Effector memory CD4-positive, alpha-beta T cell (primary cell): ENCODE measurements around the gene WDR70.

Experiments
- DNase-seq, 3 donors: peaks; one replicate each; pipeline ENCODE4 v3.0.0-alpha.2; 2020
- H3K27ac ChIP-seq: 2 replicates; pipeline ENCODE4 v1.7.0; 2013; ENCODE audit warnings: mild to moderate bottlenecking, low read length, moderate library complexity; ENCODE audit not compliant: insufficient read depth, poor library complexity, severe bottlenecking
- H3K27me3 ChIP-seq: replicated peaks from 2 replicates; pipeline ENCODE4 v1.7.0; 2013; ENCODE audit warnings: mild to moderate bottlenecking, low read length; ENCODE audit not compliant: insufficient read depth, control insufficient read depth, poor library complexity, severe bottlenecking
- H3K36me3 ChIP-seq: 2 replicates; pipeline ENCODE4 v1.7.0; 2013; ENCODE audit warnings: mild to moderate bottlenecking, low read length, moderate library complexity; ENCODE audit not compliant: control insufficient read depth, insufficient read depth
- H3K4me1 ChIP-seq: 2 replicates; pipeline ENCODE4 v1.7.0; 2013; ENCODE audit warnings: low read length, mild to moderate bottlenecking; ENCODE audit not compliant: control insufficient read depth, insufficient read depth, poor library complexity, severe bottlenecking
- H3K4me3 ChIP-seq: 2 replicates; pipeline ENCODE4 v1.7.0; 2013; ENCODE audit warnings: low read length, low read depth, mild to moderate bottlenecking; ENCODE audit not compliant: insufficient read depth, poor library complexity, severe bottlenecking
- H3K9me3 ChIP-seq: 2 replicates; pipeline ENCODE4 v1.7.0; 2013; ENCODE audit warnings: mild to moderate bottlenecking, low read length, moderate library complexity; ENCODE audit not compliant: control insufficient read depth

Gene WDR70

GRCh38 chr5:37754976-37755375, 375.9 kb downstream of the WDR70 start:
- Histone ChIP-seq H3K9me3 (no peaks in the 10 kb centered on the region), H3K36me3 (peaks cover 7% of the 10 kb centered on the region)
- no peak for DNase-seq

GRCh38 chr5:37755581-37755980, 376.5 kb downstream of the WDR70 start:
- no peaks in the 10 kb centered on the region for H3K27me3 ChIP-seq
- DNase-seq, result no peak
- H3K27ac ChIP-seq, result no peak overlapping the region
- no peak overlapping the region for H3K4me3 ChIP-seq
- H3K9me3 ChIP-seq, result no peaks in the 10 kb centered on the region
- peaks cover 7% of the 10 kb centered on the region for H3K36me3 ChIP-seq
- no peaks in the 10 kb centered on the region for H3K4me1 ChIP-seq

More at GRCh38 chr5:37754976-37755375, 375.9 kb downstream of the WDR70 start:
- Histone ChIP-seq H3K27ac (no peak overlapping the region), H3K4me3 (no peak overlapping the region), H3K27me3 (no peaks in the 10 kb centered on the region), H3K4me1 (no peaks in the 10 kb centered on the region)

DNA sequence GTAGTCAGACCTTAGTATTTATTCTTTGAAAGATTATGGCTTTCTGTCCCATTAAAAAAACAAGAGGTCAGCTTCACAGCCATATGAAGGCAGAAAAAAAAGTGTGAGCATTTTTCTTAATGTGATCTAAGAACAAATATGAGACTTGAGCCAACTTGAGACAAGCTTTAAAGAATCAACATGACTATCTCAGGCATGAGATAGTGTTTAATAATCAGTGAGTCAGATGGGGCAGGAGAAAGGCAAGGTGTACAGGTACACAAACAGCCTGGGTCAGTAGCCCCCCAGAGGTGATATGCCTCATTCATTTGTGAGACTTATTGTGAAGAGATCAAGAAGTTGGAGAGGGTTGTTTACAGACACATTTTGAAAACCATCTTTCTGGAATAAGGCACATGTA, 377.1 kb downstream of the WDR70 start:
- Histone ChIP-seq H3K27ac (no peak overlapping the region), H3K36me3 (peaks cover 7% of the 10 kb centered on the region), H3K4me3 (no peak overlapping the region), H3K9me3 (no peaks in the 10 kb centered on the region), H3K4me1 (no peaks in the 10 kb centered on the region), H3K27me3 (no peaks in the 10 kb centered on the region)
- DNase-seq, result no peak

DNA sequence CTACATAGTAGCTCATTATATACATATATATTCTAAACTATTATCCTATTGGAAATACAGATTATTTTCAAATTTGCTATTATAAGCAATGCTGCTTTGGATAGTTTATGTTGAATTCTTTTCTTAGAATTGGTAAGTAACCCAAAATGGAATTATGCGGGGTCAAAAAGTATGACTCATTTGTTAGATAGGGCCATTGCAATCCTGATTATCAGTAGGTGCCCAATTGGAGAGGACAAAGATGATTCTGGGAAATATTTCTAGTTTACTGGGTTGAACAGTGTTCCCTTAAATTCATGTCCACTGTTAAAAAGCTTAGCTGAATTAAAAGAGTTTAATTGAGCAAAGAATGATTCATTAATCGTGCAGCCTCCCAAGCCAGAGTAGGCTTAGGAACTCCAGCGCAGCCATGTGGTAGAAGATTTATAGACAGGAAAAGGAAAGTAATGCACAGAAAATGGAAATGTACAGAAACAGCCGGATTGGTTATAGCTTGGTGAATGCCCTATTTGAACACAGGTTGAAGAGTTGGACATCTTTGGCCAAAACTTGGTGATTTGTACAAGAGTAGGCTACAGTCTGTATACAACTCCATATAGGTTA, 379.0 kb downstream of the WDR70 start:
- DNase-seq, result no peak
- H3K4me3 ChIP-seq, result no peak overlapping the region
- no peaks in the 10 kb centered on the region for H3K36me3 ChIP-seq
- no peaks in the 10 kb centered on the region for H3K4me1 ChIP-seq
- H3K27me3 ChIP-seq, result no peaks in the 10 kb centered on the region
- no peak overlapping the region for H3K27ac ChIP-seq
- no peaks in the 10 kb centered on the region for H3K9me3 ChIP-seq

GRCh38 chr5:37767251-37767650, 388.1 kb downstream of the WDR70 start:
- Histone ChIP-seq H3K27me3 (no peaks in the 10 kb centered on the region), H3K27ac (no peak overlapping the region), H3K4me3 (no peak overlapping the region), H3K9me3 (no peaks in the 10 kb centered on the region), H3K36me3 (no peaks in the 10 kb centered on the region), H3K4me1 (no peaks in the 10 kb centered on the region)
- no peak for DNase-seq

GRCh38 chr5:37767961-37768360, 388.8 kb downstream of the WDR70 start:
- Histone ChIP-seq H3K4me3 (no peak overlapping the region), H3K27ac (no peak overlapping the region)
- no peak for DNase-seq

DNA sequence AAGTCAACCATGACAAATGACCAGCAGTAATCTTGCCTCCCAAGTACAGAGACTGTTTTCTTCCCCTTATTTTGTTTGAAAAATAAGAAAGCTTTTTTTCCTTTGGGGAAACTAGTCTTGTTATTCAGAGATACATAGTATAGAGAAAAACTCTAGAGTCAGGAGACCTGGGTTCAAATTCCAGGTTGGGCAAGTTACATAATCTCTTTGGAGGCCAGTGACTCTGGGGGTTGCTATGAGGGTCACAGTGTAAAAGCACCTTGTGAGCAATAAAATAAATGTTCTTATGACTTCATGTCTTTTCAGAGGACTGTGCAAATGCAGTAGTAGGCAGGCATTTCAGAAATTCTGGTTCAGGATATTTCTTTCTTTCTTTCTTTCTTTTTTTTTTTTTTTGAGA, 389.3 kb downstream of the WDR70 start:
- H3K4me1 ChIP-seq, result no peaks in the 10 kb centered on the region
- no peak for DNase-seq
- no peaks in the 10 kb centered on the region for H3K36me3 ChIP-seq
- no peaks in the 10 kb centered on the region for H3K9me3 ChIP-seq
- H3K27ac ChIP-seq, result no peak overlapping the region
- H3K4me3 ChIP-seq, result no peak overlapping the region
- no peaks in the 10 kb centered on the region for H3K27me3 ChIP-seq

More at GRCh38 chr5:37767961-37768360, 388.8 kb downstream of the WDR70 start:
- H3K9me3 ChIP-seq, result no peaks in the 10 kb centered on the region
- no peaks in the 10 kb centered on the region for H3K27me3 ChIP-seq
- H3K4me1 ChIP-seq, result no peaks in the 10 kb centered on the region
- H3K36me3 ChIP-seq, result no peaks in the 10 kb centered on the region

DNA sequence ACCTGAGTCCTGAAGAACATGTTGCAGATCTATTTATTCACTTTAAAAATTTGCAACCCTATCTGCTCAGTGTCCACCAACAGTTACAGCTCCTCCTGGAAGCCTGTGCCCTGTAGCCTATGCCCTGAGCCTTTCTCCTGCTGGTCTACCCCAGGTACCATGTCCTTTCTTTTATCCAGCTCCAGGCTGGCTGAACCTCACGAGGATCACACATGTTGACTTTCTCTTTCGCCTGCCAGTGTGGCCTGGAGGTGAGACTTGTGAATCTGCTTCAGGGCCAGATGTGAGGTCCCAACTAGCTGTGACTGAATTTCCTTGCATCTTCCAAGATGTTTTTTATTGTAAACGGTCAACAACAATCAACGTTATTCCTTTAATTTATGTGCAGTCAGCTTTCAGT, 390.0 kb downstream of the WDR70 start:
- no peak overlapping the region for H3K27ac ChIP-seq
- H3K4me3 ChIP-seq, result no peak overlapping the region
- no peaks in the 10 kb centered on the region for H3K27me3 ChIP-seq
- H3K4me1 ChIP-seq, result no peaks in the 10 kb centered on the region
- H3K9me3 ChIP-seq, result no peaks in the 10 kb centered on the region
- no peaks in the 10 kb centered on the region for H3K36me3 ChIP-seq
- DNase-seq, result no peak

GRCh38 chr5:37769840-37770239, 390.7 kb downstream of the WDR70 start:
- Histone ChIP-seq H3K36me3 (no peaks in the 10 kb centered on the region), H3K27ac (no peak overlapping the region), H3K9me3 (no peaks in the 10 kb centered on the region), H3K4me1 (no peaks in the 10 kb centered on the region), H3K27me3 (no peaks in the 10 kb centered on the region), H3K4me3 (no peak overlapping the region)
- DNase-seq, result no peak

DNA sequence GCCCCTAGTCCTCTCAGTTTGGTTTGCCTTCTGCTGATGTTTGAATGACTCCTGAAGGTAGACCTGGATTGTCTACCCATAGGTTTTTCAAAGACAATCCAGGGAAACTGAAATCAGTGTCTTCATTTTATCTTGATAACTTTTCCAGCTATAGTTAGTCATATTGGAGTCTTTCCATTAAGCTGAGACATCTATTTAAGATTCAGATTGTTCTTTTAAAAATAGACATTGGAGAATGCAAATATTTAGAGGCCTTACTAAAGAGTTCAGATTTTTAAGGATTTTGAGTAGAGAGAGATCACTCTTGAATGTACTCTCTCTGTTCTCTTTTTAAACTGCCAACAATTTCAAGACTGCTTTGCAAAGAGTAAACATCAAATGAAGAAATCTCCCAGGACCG, 391.7 kb downstream of the WDR70 start:
- H3K36me3 ChIP-seq, result no peaks in the 10 kb centered on the region
- no peak overlapping the region for H3K27ac ChIP-seq
- H3K9me3 ChIP-seq, result no peaks in the 10 kb centered on the region
- no peak overlapping the region for H3K4me3 ChIP-seq
- H3K4me1 ChIP-seq, result no peaks in the 10 kb centered on the region
- no peak for DNase-seq
- no peaks in the 10 kb centered on the region for H3K27me3 ChIP-seq
